SK-N-SH (cell line): Measurements from ENCODE around the gene ROPN1B. TPM values are rescaled to one million over a fixed set of nuclear protein-coding genes. Genes with fewer than 3 reads are reported as not detected.

Experiments
- CTCF ChIA-PET: fragments of 300-600, 350-600 bp; formaldehyde crosslinking; extraction: SDS; loops from one replicate; lab custom pipeline; 2021; lab: Yijun Ruan, JAX
- POLR2A ChIA-PET: fragments of 350-600 bp; sonication (Branson Sonifier 250); formaldehyde crosslinking; extraction: SDS; loops from one replicate; lab custom pipeline; 2020; ENCODE audit warnings: antibody characterized with exemption, inconsistent platforms; lab: Yijun Ruan, JAX
- DNase-seq: peaks from one replicate; pipeline ENCODE4 v3.0.0; 2012
- H2AFZ ChIP-seq: fragments of 200-600 bp; sonication (generic); 2 replicates; pipeline ENCODE4 v1.8.1; 2016; ENCODE audit warnings: antibody characterized with exemption, mild to moderate bottlenecking, low read depth
- H3F3A ChIP-seq: fragments of 200-600 bp; sonication (generic); replicated peaks from 2 replicates; pipeline ENCODE3; 2016; ENCODE audit warnings: antibody characterized with exemption, mild to moderate bottlenecking; ENCODE audit not compliant: insufficient read depth
- H3K27ac ChIP-seq, 2 experiments: fragments of 200-500 bp in 1 of 2; fragments of 200-600 bp in 1 of 2; sonication (Bioruptor generic) in 1 of 2; sonication (generic), shearing (Covaris generic) in 1 of 2; 2 replicates each; pipeline versions ENCODE4 v1.5.1 to v1.6.1; 2014 to 2016; ENCODE audit warnings: low read depth in 2 of 2, inconsistent platforms in 1 of 2, low read length in 1 of 2, mild to moderate bottlenecking in 1 of 2, mixed read lengths in 1 of 2
- H3K27me3 ChIP-seq: fragments of 200-600 bp; sonication (generic), shearing (Covaris generic); 2 replicates; pipeline ENCODE4 v1.6.1; 2016; ENCODE audit warnings: mixed run types; ENCODE audit not compliant: insufficient read depth
- H3K36me3 ChIP-seq, 2 experiments: fragments of 200-500 bp in 1 of 2; fragments of 200-600 bp in 1 of 2; sonication (Bioruptor generic) in 1 of 2; sonication (generic) in 1 of 2; replicated peaks in 1 of 2; 2 replicates each; pipeline versions ENCODE3 to v1.5.1; 2014 to 2016; ENCODE audit warnings: low read length in 1 of 2, mild to moderate bottlenecking in 1 of 2; ENCODE audit not compliant: insufficient read depth in 2 of 2, control insufficient read depth in 1 of 2
- H3K4me1 ChIP-seq, 2 experiments: fragments of 200-500 bp in 1 of 2; fragments of 200-600 bp in 1 of 2; sonication (Bioruptor generic) in 1 of 2; sonication (generic), shearing (Covaris generic) in 1 of 2; 2 replicates each; pipeline versions ENCODE4 v1.5.1 to v1.6.1; 2014 to 2016; ENCODE audit warnings: low read depth in 1 of 2, low read length in 1 of 2, mixed run types in 1 of 2; ENCODE audit not compliant: insufficient read depth in 2 of 2, control insufficient read depth in 1 of 2
- H3K4me2 ChIP-seq: fragments of 200-600 bp; sonication (generic), shearing (Covaris generic); 2 replicates; pipeline ENCODE4 v1.6.1; 2017; ENCODE audit warnings: mixed run types
- H3K4me3 ChIP-seq, 2 experiments: fragments of 200-500 bp in 1 of 2; fragments of 200-600 bp in 1 of 2; sonication (Bioruptor generic) in 1 of 2; sonication (generic), shearing (Covaris generic) in 1 of 2; 2 replicates each; pipeline versions ENCODE4 v1.5.1 to v1.8.1; 2014 to 2016; ENCODE audit warnings: low read depth in 2 of 2, inconsistent platforms in 1 of 2, low read length in 1 of 2, mild to moderate bottlenecking in 1 of 2, mixed read lengths in 1 of 2, moderate library complexity in 1 of 2
- H3K79me2 ChIP-seq: fragments of 200-600 bp; sonication (generic); 2 replicates; pipeline ENCODE4 v1.8.1; 2017; ENCODE audit warnings: mild to moderate bottlenecking; ENCODE audit not compliant: insufficient read depth
- H3K9ac ChIP-seq: fragments of 200-600 bp; sonication (generic); 2 replicates; pipeline ENCODE4 v1.6.1; 2017; ENCODE audit warnings: mixed run types
- H3K9me2 ChIP-seq: fragments of 200-600 bp; sonication (generic); 2 replicates; pipeline ENCODE4 v1.6.1; 2017; ENCODE audit warnings: mixed run types
- H3K9me3 ChIP-seq: fragments of 200-600 bp; sonication (generic); 2 replicates; pipeline ENCODE4 v1.6.1; 2017; ENCODE audit warnings: mixed run types, mild to moderate bottlenecking, moderate library complexity
- H4K20me1 ChIP-seq: fragments of 200-600 bp; sonication (generic); 2 replicates; pipeline ENCODE4 v1.6.1; 2017; ENCODE audit warnings: mild to moderate bottlenecking, mixed run types; ENCODE audit not compliant: insufficient read depth
- ELF1 ChIP-seq: IDR thresholded peaks from 2 replicates; pipeline ENCODE4 v1.4.0; 2012
- MXI1 ChIP-seq: IDR thresholded peaks from 2 replicates; pipeline ENCODE4 v1.6.1; 2012; ENCODE audit warnings: mild to moderate bottlenecking, low read depth, low read length, improper control_type of control experiment
- NFIC ChIP-seq: IDR thresholded peaks from 2 replicates; pipeline ENCODE4 v1.4.0; 2012; ENCODE audit warnings: borderline replicate concordance
- RAD21 ChIP-seq: IDR thresholded peaks from 2 replicates; pipeline ENCODE4 v1.6.1; 2012; ENCODE audit warnings: mild to moderate bottlenecking, low read length
- RCOR1 ChIP-seq: fragments of 150-350 bp; IDR thresholded peaks from 2 replicates; pipeline ENCODE4 v1.6.1; 2017; ENCODE audit warnings: antibody characterized with exemption, low read length
- RXRA ChIP-seq: IDR thresholded peaks from 2 replicates; pipeline ENCODE4 v1.4.0; 2012; ENCODE audit warnings: low read depth, mild to moderate bottlenecking, borderline replicate concordance
- SIN3A ChIP-seq: IDR thresholded peaks from 2 replicates; pipeline ENCODE4 v1.6.1; 2012; ENCODE audit warnings: low read depth, mild to moderate bottlenecking, low read length, moderate library complexity, borderline replicate concordance
- SMC3 ChIP-seq: IDR thresholded peaks from 2 replicates; pipeline ENCODE4 v1.6.1; 2012; ENCODE audit warnings: low read depth, low read length, improper control_type of control experiment
- WGBS: methylation state at CpG from one replicate; pipeline ENCODE4 v1.1.6; 2017; ENCODE audit warnings: low lambda C conversion rate; 5-methylcytosine and 5-hydroxymethylcytosine counted together
- polyA plus RNA-seq, 3 experiments: library from polyadenylated mRNA; depleted of rRNA; stranded (reverse); fragments of >200 nt; gene quantifications; 2 replicates each; pipeline ENCODE4 v1.2.3, GENCODE V29; 2012
- small RNA-seq, 7 experiments: library from RNA; depleted of rRNA; stranded (forward); fragments of <200 nt; gene quantifications; one replicate each; pipeline ENCODE3, GENCODE V24; 2012
- TF ChIP-seq, protein P1 (sequence below): IDR thresholded peaks from 2 replicates; pipeline ENCODE4 v1.4.0; 2012; ENCODE audit warnings: low read depth, borderline replicate concordance
- TF ChIP-seq, protein P2 (sequence below): IDR thresholded peaks from 2 replicates; pipeline ENCODE4; 2012
- TF ChIP-seq, protein P3 (sequence below): fragments of 150-350 bp; IDR thresholded peaks from 2 replicates; pipeline ENCODE4 v1.6.1; 2016; ENCODE audit warnings: mild to moderate bottlenecking, low read depth, low read length

ROPN1B gene
- polyA plus RNA-seq, 1 of the 3 experiments (the other 2 are of a cell fraction), result not detected

GRCh38 chr3:126031981-126032471 lies 63.0 kb downstream of the ROPN1B start:
- H3K9me2 ChIP-seq, result no peaks in the 10 kb centered on the region

More at GRCh38 chr3:126031981-126032471, 63.0 kb downstream of the ROPN1B start:
- ChIA-PET POLR2A (no interaction called here), CTCF (no interaction called here)
- no peak for TF ChIP-seq RCOR1
- no peak for TF ChIP-seq RAD21
- no peak for TF ChIP-seq SMC3
- TF ChIP-seq MXI1, result no peak
- TF ChIP-seq, protein P1, sequence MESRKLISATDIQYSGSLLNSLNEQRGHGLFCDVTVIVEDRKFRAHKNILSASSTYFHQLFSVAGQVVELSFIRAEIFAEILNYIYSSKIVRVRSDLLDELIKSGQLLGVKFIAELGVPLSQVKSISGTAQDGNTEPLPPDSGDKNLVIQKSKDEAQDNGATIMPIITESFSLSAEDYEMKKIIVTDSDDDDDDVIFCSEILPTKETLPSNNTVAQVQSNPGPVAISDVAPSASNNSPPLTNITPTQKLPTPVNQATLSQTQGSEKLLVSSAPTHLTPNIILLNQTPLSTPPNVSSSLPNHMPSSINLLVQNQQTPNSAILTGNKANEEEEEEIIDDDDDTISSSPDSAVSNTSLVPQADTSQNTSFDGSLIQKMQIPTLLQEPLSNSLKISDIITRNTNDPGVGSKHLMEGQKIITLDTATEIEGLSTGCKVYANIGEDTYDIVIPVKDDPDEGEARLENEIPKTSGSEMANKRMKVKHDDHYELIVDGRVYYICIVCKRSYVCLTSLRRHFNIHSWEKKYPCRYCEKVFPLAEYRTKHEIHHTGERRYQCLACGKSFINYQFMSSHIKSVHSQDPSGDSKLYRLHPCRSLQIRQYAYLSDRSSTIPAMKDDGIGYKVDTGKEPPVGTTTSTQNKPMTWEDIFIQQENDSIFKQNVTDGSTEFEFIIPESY, result no peak
- no peak for TF ChIP-seq RXRA
- TF ChIP-seq NFIC, result no peak
- TF ChIP-seq, protein P2, sequence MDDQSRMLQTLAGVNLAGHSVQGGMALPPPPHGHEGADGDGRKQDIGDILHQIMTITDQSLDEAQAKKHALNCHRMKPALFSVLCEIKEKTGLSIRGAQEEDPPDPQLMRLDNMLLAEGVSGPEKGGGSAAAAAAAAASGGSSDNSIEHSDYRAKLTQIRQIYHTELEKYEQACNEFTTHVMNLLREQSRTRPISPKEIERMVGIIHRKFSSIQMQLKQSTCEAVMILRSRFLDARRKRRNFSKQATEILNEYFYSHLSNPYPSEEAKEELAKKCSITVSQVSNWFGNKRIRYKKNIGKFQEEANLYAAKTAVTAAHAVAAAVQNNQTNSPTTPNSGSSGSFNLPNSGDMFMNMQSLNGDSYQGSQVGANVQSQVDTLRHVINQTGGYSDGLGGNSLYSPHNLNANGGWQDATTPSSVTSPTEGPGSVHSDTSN, result no peak
- TF ChIP-seq, protein P3, sequence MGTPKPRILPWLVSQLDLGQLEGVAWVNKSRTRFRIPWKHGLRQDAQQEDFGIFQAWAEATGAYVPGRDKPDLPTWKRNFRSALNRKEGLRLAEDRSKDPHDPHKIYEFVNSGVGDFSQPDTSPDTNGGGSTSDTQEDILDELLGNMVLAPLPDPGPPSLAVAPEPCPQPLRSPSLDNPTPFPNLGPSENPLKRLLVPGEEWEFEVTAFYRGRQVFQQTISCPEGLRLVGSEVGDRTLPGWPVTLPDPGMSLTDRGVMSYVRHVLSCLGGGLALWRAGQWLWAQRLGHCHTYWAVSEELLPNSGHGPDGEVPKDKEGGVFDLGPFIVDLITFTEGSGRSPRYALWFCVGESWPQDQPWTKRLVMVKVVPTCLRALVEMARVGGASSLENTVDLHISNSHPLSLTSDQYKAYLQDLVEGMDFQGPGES, result no peak
- no peak for TF ChIP-seq SIN3A
- no peak for TF ChIP-seq ELF1
- peaks cover 9% of the 10 kb centered on the region for H3F3A ChIP-seq
- no peaks in the 10 kb centered on the region for H3K27me3 ChIP-seq
- H2AFZ ChIP-seq, result no peak overlapping the region
- no peaks in the 10 kb centered on the region for H4K20me1 ChIP-seq
- no peak overlapping the region for H3K27ac ChIP-seq
- H3K4me1 ChIP-seq, result peaks cover 5 to 10% of the 10 kb centered on the region in 2 experiments; a peak in 1 of 4 replicates
- H3K36me3 ChIP-seq, result no peaks in the 10 kb centered on the region
- H3K9ac ChIP-seq, result no peak overlapping the region
- 87% methylated on average over 9 of the region's 9 CpGs for whole genome bisulfite sequencing
- no peak overlapping the region for H3K4me2 ChIP-seq
- no peaks in the 10 kb centered on the region for H3K79me2 ChIP-seq
- H3K4me3 ChIP-seq, result no peak overlapping the region
- no peaks in the 10 kb centered on the region for H3K9me3 ChIP-seq
- DNase-seq, result no peak

Small RNA genes lying within 50 kb of the gene (small RNA-seq; reads per million reads assigned to genes)
- gene AC092903.1, result 0 reads per million in 7 experiments

Other genes starting within 250 kb of the ROPN1B start
- 53.4 and 58.4 TPM in 2 replicates for gene SLC41A3, start 114.9 kb downstream of the ROPN1B start, polyA plus RNA-seq (2012; rRNA removed)
- gene ALDH1L1, start 211.4 kb downstream of the ROPN1B start, polyA plus RNA-seq (2012; rRNA removed), result 0.03 TPM in 1 of 2 replicates, not detected in the other